ENCODE data around the gene MAP3K12. TPM values are rescaled to one million over a fixed set of nuclear protein-coding genes. Genes with fewer than 3 reads are reported as not detected.

Gene MAP3K12
- total RNA-seq, 1 experiment from 2014 or later, result 9.6 TPM

DNA sequence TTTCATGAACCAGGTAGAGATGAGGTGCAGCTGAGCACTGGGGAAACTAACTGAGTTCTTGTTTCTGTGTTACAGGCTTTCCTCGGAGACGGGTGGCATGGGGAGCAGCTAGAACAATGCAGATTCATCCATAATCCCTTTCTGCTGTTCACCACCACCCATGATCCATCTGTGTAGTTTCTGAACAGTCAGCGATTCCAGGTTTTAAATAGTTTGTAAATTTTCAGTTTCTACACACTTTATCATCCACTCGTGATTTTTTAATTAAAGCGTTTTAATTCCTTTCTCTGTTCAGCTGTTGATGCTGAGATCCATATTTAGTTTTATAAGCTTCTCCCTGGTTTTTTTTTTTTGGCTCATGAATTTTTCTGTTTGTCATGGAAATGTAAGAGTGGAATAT lies 19.9 kb downstream of the MAP3K12 start:
- Histone ChIP-seq H3K36me3 (ENCODE audit: low read depth, low read length) (peaks cover 75% of the 10 kb centered on the region), H3K9ac (ENCODE audit: low read length) (no peak overlapping the region), H3K9me2 (replicated peaks; ENCODE audit: low read length) (no peaks in the 10 kb centered on the region), H3K4me3 (ENCODE audit: low read length) (no peak overlapping the region), H3F3A (ENCODE audit: low read length, unreplicated experiment) (peaks cover 31% of the 10 kb centered on the region), H2AFZ (ENCODE audit: low read length) (no peak overlapping the region), H4K20me1 (ENCODE audit: low read length) (peaks cover 63% of the 10 kb centered on the region), H3K4me2 (ENCODE audit: low read length) (no peak overlapping the region), H3K27me3 (ENCODE audit: low read length) (no peaks in the 10 kb centered on the region), H3K9me3 (ENCODE audit: low read length) (no peaks in the 10 kb centered on the region), H3K79me2 (ENCODE audit: low read length) (peaks cover 21% of the 10 kb centered on the region), H3K4me1 (ENCODE audit: insufficient read depth, low read length) (no peaks in the 10 kb centered on the region), H3K27ac (ENCODE audit: low read length) (no peak overlapping the region)
- POLR2A ChIA-PET (ENCODE audit: unreplicated experiment), result interaction anchor here (0.6 kb wide), 1 partner anchor 14 kb away, joined by 8 read pairs; no protein-coding TSS in a partner anchor
- intact Hi-C loops (cut with micrococcal nuclease), result no loop called here
- no peak for DNase-seq
- ATAC-seq, result no peak
- CTCF ChIA-PET, result interaction anchor here (0.5 to 1.0 kb wide), 5 partner anchors 19 to 213 kb away, joined by 4 to 16 read pairs (median 5); no protein-coding TSS in a partner anchor
- TF ChIP-seq EZH2 (IDR thresholded peaks at IDR 0.05; ENCODE audit: low read length, unreplicated experiment) (no peak), EZH2phosphoT487 (IDR thresholded peaks at IDR 0.05; ENCODE audit: borderline replicate concordance, low read length) (no peak)
- TF ChIP-seq, protein P1, sequence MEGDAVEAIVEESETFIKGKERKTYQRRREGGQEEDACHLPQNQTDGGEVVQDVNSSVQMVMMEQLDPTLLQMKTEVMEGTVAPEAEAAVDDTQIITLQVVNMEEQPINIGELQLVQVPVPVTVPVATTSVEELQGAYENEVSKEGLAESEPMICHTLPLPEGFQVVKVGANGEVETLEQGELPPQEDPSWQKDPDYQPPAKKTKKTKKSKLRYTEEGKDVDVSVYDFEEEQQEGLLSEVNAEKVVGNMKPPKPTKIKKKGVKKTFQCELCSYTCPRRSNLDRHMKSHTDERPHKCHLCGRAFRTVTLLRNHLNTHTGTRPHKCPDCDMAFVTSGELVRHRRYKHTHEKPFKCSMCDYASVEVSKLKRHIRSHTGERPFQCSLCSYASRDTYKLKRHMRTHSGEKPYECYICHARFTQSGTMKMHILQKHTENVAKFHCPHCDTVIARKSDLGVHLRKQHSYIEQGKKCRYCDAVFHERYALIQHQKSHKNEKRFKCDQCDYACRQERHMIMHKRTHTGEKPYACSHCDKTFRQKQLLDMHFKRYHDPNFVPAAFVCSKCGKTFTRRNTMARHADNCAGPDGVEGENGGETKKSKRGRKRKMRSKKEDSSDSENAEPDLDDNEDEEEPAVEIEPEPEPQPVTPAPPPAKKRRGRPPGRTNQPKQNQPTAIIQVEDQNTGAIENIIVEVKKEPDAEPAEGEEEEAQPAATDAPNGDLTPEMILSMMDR (conservative IDR thresholded peaks at IDR 0.05; ENCODE audit: low read depth, low read length), result no peak
- BruUV-seq (replicated peaks), result no TSS peak

DNA sequence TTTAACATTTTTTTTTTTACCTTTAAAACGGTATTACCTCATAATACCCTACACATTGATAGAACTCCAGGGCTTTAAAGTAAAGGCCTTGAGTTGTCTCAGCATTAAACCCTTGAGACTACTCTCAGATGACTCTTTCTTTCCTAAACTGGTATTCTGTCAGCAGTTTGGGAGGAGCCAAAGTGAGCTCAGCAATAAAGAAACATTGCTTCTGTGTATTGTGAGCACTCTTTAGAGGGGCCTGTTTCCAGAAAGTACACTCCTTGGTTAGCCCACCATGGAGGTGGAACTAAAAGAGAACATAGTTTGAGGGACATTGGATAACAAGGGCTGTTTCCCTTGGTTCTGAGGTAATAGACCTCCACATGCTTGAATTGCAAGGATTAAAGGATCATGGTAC lies 20.4 kb downstream of the MAP3K12 start:
- Histone ChIP-seq H3K9me3 (ENCODE audit: low read length) (no peaks in the 10 kb centered on the region), H3K4me2 (ENCODE audit: low read length) (no peak overlapping the region), H3F3A (ENCODE audit: low read length, unreplicated experiment) (peaks cover 31% of the 10 kb centered on the region), H3K27ac (ENCODE audit: low read length) (no peak overlapping the region), H4K20me1 (ENCODE audit: low read length) (peaks cover 68% of the 10 kb centered on the region), H2AFZ (ENCODE audit: low read length) (no peak overlapping the region), H3K79me2 (ENCODE audit: low read length) (peaks cover 26% of the 10 kb centered on the region), H3K9ac (ENCODE audit: low read length) (no peak overlapping the region), H3K4me3 (ENCODE audit: low read length) (no peak overlapping the region), H3K27me3 (ENCODE audit: low read length) (no peaks in the 10 kb centered on the region), H3K36me3 (ENCODE audit: low read depth, low read length) (peaks cover 80% of the 10 kb centered on the region), H3K4me1 (ENCODE audit: insufficient read depth, low read length) (no peaks in the 10 kb centered on the region), H3K9me2 (replicated peaks; ENCODE audit: low read length) (no peaks in the 10 kb centered on the region)
- intact Hi-C loops (cut with micrococcal nuclease), result no loop called here
- TF ChIP-seq EZH2phosphoT487 (IDR thresholded peaks at IDR 0.05; ENCODE audit: borderline replicate concordance, low read length) (no peak), EZH2 (IDR thresholded peaks at IDR 0.05; ENCODE audit: low read length, unreplicated experiment) (no peak)
- TF ChIP-seq, protein P1 (conservative IDR thresholded peaks at IDR 0.05; ENCODE audit: low read depth, low read length), result no peak
- DNase-seq (no peak), ATAC-seq (no peak)
- ChIA-PET POLR2A (ENCODE audit: unreplicated experiment) (interaction anchor here (0.6 to 1.0 kb wide), 2 partner anchors 14 to 22 kb away, joined by 5 to 8 read pairs; partner anchors contain the start of gene TARBP2), CTCF (interaction anchor here (0.5 to 1.0 kb wide), 5 partner anchors 20 to 213 kb away, joined by 4 to 16 read pairs (median 5); no protein-coding TSS in a partner anchor)
- BruUV-seq (replicated peaks), result no TSS peak

DNA sequence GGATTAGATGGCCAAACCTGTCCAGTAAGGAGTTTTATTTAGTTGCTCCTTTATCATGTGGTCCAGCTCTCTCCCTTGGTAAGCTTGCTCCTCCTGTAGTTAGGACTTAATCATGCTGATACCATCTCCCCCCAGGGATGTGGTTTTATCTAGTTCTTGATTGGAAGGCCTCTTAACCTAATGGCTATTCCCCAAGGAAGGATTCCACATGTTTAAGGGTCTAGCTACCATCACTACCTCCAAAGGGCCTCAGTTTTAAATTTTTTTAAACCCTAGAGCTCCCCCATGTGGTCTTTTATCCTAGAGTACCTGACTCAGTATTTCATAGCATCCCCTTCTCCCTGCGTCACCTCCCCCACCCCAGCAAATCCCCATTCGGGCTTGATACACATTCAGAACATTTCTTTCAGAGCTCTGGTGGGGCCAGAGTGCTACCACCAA lies 22.5 kb downstream of the MAP3K12 start:
- BruUV-seq (replicated peaks), result no TSS peak
- H3K4me2 ChIP-seq (ENCODE audit: low read length), result no peak overlapping the region
- peaks cover 74% of the 10 kb centered on the region for H4K20me1 ChIP-seq (ENCODE audit: low read length)
- TF ChIP-seq EZH2phosphoT487 (IDR thresholded peaks at IDR 0.05; ENCODE audit: borderline replicate concordance, low read length), result no peak
- TF ChIP-seq, protein P1 (conservative IDR thresholded peaks at IDR 0.05; ENCODE audit: low read depth, low read length), result peak; percentile 61
- no peak for TF ChIP-seq EZH2 (IDR thresholded peaks at IDR 0.05; ENCODE audit: low read length, unreplicated experiment)
- no peaks in the 10 kb centered on the region for H3K27me3 ChIP-seq (ENCODE audit: low read length)
- H3K27ac ChIP-seq (ENCODE audit: low read length), result no peak overlapping the region
- CTCF ChIA-PET, result interaction anchor here (0.6 to 1.3 kb wide), 6 partner anchors 32 to 132 kb away, joined by 3 to 4 read pairs (median 4); no protein-coding TSS in a partner anchor
- ATAC-seq, result peak; percentile 40
- H3K4me3 ChIP-seq (ENCODE audit: low read length), result no peak overlapping the region
- no peak overlapping the region for H2AFZ ChIP-seq (ENCODE audit: low read length)
- H3K9me2 ChIP-seq (replicated peaks; ENCODE audit: low read length), result no peaks in the 10 kb centered on the region
- intact Hi-C loops (cut with micrococcal nuclease), result no loop called here
- H3K9me3 ChIP-seq (ENCODE audit: low read length), result no peaks in the 10 kb centered on the region
- POLR2A ChIA-PET (ENCODE audit: unreplicated experiment), result interaction anchor here (0.6 kb wide), 1 partner anchor 16 kb away, joined by 10 read pairs; no protein-coding TSS in a partner anchor
- H3K79me2 ChIP-seq (ENCODE audit: low read length), result peaks cover 40% of the 10 kb centered on the region
- peaks cover 90% of the 10 kb centered on the region for H3K36me3 ChIP-seq (ENCODE audit: low read depth, low read length)
- no peaks in the 10 kb centered on the region for H3K4me1 ChIP-seq (ENCODE audit: insufficient read depth, low read length)
- peak; percentile 48 for DNase-seq
- peaks cover 21% of the 10 kb centered on the region for H3F3A ChIP-seq (ENCODE audit: low read length, unreplicated experiment)
- no peak overlapping the region for H3K9ac ChIP-seq (ENCODE audit: low read length)

Data from PC-3 (cell line).